SKM-1 treated with dmso at 0.1 percent for 144 hours (cell line): Measurements from ENCODE around the gene C5orf22.
"Not testable (repeated sequence)": the region's sequence is repeated elsewhere in the genome, so short reads cannot be mapped to it uniquely, and the experiment has no call there.

ENCODE experiments used
- DNase-seq: peaks from one replicate; lab custom pipeline; 2025; ENCODE audit not compliant: unreplicated experiment; lab: John Stamatoyannopoulos, UW

Gene C5orf22

DNA sequence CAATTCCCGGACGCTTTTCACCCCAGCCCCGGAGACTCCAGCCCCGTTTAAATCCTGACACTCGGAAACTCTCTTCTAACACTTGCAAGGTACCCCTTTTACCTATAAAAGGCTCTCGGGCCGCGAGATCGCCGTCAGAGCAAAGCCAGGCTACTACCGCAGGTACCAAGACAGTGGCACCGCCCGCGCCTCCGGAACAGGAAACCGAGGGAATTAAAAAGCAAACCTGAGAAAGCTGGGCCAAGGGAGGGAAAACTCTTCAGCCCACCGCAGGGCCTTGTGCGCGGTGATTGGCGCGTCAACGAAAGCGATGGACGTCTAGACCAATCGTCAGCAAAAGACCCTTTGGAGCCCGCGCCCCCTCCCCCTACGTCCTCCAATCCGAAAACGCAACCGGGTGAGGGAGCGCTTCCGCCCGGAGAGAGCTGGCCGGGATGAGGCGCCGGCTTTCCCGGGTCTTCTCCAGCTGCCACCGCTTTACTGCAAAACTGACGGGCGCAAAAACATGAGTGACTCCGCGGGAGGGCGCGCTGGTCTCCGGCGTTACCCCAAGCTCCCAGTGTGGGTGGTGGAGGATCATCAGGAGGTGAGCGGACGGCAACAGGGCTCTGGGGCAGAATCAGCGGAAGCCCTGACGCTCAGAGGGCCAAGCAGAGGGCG, at the start of gene C5orf22, which contains the start of gene DROSHA:
Gene C5orf22, plus strand, starts transcription at position 414 of the 660 bp plus-strand sequence. Its CDS starts 92 bp downstream, at position 506.
Gene DROSHA, minus strand, starts transcription at position 206 of the 660 bp plus-strand sequence. CDS start 3,034 bp downstream, outside the sequence.
- peak; percentile 95 for DNase-seq

DNA sequence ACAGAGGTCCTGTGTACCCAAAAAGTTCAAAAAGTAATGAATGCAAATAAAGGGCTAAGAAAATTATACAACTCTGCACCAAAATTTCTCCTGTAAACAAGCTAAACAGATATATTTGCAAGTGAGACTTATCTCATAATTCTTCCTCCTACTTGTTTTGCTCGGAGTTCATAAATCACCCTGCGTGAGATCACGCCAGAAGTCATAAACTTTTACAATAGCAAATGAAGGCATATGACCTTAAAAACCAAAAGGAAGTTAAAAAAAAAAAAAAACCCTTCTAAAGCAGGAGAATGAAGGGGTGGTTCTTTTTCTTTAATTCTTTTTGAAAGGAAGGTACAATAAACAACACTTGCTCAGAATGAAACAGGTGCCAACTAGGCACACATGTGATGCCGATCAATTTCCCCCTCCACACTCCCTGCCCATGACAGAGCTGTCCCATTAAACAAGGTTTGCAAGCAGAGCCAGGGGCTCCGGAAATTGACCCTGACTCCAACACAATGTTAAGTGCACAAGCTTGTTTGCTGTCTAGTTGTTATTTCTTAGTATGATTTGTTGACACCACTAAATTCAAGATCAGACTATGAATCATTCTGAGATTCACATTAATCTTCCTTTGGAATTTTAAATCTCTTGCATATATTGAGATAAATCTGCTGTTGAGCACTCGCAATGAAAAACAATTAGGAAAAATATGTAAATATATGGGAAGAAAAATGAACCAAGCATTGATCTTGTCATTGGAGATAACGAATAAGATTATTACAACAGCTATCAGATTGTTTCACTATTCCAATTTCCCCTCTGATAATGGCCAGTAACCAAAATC, 46.5 kb upstream of the C5orf22 start:
- DNase-seq = no peak

DNA sequence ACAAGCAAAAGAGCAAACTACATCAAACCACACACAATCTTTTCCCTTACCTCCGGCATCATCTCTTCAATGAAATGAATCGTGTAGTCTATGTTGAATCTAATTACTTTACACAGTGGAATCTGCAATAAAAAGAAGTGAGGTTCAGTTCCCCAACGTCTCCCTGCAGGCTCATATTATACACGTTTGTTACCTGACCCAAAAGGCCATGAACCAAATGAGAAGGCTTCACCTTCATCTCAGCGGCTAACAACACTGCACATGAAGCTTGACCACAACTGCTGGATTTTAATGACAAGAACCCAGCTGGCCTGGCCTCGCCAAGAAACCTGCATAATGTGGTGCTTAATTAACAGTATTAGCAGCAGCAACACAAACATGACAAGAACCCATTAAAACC, 45.7 kb upstream of the C5orf22 start:
- no peak for DNase-seq

DNA sequence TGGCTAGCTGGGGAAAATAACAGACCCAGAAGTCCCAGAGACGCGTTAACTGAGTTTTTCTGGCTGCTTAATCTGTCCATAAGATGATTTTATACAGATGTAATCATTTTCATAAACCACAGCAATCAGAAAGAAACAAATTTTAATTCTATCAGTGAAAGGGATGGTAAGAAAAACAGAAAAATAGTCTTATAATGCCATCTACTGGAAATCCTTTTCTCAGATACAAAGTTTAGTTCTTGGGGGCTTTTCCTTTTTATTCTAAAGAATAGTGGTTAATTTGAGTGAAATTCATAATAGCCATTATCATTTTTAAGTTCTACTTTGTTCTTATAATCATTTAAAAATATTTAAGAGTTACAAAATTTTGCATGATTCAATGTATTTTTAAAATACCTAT, 44.6 kb upstream of the C5orf22 start:
- no peak for DNase-seq

DNA sequence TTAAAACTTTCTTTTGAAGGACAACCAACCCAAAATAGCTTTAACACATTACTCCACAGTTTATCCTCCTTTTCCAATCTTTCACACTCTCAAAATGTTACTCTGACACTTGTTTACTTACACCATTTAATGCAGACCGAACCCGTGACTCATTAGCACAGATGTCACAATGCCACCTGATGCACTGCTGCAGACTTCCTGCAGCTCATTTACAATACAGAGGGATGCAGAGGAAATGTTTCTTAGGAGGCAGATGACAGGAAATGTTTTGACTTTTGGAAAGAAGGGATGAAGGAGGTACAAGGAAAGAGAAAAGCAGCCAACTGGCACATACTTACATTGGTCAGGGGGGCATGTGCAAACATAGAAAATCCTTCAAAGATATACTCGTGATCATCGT, 39.2 kb upstream of the C5orf22 start:
- no peak for DNase-seq

DNA sequence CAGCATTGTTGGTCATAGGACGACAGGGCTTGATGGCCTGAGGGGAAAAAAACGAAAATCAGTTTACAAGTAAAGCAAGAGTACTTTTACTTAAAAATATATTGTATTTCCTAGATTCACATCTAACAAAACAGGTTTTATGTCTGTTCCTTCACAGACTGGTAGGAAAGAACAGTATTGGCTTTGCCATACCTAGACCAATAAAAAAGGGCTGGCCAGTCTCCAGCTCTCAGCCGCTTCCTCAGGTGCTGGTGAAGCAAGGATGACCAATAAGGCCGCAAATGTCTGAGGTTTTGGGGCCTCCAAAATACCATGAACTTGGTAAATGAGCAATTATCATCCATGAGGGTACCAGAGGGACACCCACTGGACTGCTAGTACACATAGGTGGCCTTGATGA, 36.8 kb upstream of the C5orf22 start:
- DNase-seq = no peak

DNA sequence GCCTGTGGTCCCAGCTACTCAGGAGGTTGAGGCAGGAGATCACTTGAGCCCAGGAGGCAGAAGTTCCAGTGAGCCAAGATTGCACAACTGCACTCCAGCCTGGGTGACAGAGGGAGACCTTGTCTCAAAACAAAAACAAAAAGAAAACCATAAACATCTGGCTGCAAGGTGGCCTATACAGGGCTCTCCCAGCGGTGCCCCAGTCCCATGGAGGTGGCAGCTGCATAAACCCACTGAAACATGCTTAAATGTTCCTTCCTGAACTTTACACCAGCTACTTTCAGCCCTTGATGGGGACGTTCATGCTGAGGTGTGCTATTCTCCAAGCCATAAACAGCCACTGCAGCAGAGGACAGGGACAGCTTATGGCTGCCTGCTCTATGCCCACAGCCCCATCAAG, 35.8 kb upstream of the C5orf22 start:
- no peak for DNase-seq

DNA sequence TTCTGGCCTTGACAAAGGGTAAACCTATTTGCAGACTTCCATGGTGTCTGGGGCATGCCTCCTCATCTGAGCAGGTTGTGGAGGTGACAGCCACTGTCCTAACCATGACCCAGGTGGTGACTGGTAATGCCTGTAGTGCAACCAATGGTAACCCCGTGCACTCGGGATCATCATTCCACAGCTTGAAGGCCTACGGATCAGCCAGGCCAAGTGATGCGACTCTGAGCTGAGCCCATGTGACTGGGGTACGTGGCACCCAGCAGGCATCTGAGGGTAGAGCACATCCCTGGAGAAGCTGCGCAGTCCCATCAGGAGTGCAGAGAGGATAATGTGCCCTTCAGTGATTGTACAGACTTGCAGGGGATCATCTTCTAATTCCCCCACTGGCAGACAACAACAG, 35.2 kb upstream of the C5orf22 start:
- no peak for DNase-seq

DNA sequence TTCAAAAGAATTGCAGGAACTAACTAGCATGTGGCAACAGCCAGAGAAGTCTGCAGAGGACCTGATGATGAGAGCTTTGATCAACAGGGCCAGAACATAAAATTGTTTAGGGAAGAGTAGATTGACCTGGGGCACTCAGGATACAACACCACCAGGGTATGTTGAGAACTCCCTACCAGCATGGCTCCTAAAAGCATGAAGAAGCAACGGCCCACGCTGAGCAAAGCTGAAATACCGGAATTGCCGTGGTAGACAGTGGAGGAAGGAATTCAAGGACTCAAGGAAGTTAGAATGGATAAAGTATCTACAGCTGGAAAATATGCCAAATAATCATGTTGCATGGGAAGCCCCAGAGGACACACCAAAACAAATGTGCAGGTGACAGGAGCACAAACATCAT, 31.8 kb upstream of the C5orf22 start:
- DNase-seq = no peak

DNA sequence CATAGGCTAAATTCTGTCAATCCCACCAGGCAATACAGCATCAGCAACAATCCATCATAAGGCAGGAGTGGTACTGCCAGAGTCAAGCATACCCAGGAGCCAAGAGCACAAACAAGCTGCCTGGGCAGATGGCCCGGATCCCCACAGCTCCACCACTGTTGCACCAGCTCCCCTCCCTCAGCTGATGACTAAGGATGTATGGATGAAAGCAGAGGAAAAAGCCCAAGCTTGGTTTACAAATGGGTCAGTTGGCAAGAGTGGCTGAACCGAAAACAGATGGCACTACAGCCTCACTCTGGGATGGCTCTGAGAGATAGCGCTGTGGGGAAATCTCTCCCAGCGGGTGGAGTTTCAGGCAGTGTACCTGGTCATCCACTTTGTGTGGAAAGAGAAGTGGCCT, 29.6 kb upstream of the C5orf22 start:
- DNase-seq = no peak

DNA sequence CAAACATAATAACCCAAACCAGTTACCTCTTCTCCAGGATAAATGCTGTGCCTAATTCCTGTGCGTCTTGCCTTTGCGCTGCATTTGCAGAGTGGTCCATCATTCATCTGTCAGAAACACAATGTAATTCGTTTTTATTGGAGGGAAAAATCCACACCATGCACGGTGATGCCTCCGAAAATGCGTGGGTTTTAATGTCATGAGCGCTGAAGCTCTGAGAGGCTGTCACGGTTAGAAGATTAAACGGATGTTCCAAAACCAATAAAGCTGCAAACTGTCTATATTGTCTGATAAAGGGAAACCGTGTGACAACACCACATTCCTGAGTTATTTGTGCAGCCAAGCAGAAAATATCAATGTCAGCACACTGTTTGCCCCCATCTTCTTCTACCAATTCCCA, 27.6 kb upstream of the C5orf22 start:
- no peak for DNase-seq

DNA sequence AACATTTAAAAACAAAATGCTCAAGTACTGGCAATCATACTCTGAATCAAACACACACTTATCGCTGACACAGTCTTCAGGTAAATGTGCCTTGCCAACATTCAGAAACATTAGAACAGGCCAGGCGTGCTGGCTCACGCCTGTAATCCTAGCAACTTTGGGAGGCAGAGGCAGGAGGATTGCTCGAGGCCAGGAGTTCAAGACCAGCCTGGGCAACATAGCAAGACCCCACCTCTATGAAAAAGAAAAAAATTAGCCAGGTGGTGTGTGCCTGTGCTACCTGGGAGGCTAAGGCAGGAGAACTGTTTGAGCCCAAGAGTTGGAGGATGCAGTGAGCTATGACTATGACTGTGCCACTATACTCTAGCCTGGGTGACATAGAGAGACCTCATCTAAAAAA, 20.8 kb upstream of the C5orf22 start:
- DNase-seq = no peak

DNA sequence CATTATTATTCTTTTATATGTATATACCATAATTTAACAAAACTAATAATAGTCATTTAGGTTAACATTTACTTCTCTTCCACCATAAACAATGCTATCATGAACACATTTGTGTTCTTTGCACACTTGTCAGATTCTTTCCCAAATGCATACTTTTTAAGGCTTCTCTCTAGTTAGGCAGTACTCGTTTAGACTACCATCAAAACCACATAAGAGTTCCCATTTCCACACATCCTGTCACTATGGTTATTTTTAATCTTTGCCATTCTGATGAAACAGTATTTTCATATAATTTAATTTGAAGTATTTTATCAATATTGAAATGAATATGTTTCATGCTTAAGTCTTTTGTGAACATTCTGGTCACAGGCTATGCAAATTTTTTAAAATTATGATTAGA, 15.3 kb upstream of the C5orf22 start:
- DNase-seq = no peak

DNA sequence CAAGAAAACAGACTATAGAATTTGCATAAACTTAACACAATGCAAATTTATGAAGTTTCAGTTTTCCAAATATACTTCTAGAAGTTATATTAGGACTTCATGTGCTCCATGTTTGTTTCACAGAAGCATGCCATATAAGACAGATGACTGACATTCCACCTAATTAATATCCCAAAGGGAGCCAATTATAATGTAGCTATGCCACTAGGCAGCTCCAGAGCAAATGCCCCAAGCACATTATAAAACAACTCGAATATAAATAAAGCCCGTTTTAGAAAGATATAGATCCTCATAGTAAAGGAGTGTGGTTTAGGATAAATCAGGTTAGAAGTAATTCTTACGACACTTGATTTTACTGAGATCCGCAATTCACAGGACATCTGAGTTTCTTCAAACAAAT, 9.1 kb upstream of the C5orf22 start:
- DNase-seq = no peak

DNA sequence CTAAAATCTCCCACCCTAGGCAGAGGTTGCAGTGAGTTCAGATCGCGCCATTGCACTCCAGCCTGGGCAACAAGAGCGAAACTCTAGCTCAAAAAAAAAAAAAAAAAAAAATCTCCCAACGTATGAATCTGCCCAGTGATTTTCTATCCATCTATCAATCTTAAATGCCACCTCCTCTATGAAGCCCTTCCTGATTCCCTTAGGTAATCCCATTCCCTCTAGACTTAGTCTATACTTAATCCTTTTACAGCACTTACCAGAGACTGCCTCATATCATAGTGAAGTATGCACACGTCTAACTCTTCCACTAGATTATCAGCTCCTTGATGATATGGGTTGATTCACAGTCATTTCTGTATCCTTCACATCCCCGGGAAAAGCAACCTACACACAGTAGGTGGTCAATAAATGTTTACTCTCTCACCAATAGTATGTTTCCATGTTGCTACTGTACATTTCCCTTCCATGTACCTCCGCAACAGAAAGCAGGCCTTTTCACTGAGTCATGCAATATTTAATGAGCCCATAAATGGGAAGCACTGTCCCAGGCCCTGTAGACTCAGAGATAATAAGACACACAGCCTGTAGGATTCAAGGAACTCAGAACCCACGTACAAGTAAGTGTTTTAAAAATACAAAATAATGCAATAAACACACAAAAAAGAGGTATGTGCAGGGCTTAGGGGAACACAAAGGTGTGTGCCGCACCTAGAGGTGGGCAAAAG, 1.4 kb upstream of the C5orf22 start:
- no peak for DNase-seq

DNA sequence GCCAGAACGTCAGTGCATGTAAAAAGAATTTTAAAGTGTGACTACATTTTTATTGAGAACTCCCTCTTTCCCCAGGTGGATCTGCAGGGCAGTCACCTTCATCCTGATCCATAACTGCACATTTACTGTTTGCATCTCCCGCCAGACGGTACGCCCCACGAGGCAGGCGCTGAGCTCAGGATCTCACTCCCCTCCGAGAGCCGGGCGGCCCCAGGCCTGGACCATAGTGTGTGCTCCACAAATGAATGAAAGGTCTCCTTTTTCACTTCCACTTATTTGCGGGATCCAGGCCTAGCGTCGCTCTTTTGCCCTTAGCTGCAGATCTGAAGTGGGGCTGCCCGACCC, 586 bp upstream of the C5orf22 start:
- no peak for DNase-seq

DNA sequence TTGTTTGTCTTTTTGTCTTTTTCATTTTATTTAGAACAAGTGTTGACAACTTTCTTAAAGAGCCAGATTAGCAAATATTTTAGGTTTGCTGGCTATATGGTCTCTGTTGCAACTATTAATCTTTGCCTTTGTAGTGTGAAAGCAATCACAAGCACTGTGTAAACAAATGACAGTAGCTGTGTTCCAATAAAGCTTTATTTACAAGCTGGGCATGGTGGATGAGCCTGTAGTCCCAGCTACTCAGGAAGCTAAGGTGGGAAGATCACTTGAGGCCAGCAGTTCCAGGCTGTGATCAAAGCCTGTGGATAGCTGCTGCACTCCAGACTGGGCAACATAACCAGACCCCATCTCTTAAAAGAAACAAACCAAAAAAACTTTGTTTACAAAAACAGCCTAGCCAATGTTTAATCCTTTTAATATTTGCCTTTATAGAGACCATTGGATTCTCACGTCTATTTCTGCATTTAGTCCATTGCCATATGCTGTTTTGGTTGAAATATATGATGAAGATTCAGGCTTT, 2.5 kb downstream of the C5orf22 start:
- no peak for DNase-seq

DNA sequence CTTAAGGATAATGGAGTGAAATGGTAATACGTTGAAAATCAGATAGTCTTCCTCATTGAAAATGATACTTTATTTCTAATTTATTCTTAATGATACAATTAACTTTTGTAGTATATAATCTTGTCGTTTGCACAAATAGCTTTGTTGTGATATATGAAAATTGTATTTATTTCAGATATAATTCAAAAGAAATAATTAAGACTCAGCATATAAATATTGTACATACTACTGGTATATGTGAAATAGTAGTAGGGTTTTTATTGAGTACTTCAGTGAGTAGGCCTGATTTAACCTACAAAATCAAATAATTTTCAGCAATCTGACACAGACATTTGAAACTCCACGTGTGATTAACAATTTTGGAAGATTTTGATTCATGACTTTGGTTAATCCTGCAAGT, 4.8 kb downstream of the C5orf22 start:
- DNase-seq = no peak

DNA sequence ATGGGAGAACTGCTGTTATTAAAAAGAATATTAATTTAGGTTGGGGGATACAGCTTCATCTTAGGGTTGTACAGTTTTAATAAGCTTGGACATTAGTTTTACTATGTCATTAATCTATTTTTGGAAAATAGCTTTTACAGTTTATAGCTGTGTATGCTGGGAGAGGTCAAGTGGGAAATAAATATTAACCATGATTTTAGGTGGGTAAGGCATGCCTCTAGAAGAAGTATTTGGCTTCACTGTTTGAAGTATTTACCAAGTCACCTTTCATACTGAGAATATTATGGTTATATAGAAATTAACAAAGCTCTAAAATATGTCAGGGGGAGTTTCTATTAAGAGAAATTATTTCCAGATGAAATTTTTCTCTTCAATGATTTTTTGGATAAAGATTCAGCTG, 5.2 kb downstream of the C5orf22 start:
- no peak for DNase-seq

DNA sequence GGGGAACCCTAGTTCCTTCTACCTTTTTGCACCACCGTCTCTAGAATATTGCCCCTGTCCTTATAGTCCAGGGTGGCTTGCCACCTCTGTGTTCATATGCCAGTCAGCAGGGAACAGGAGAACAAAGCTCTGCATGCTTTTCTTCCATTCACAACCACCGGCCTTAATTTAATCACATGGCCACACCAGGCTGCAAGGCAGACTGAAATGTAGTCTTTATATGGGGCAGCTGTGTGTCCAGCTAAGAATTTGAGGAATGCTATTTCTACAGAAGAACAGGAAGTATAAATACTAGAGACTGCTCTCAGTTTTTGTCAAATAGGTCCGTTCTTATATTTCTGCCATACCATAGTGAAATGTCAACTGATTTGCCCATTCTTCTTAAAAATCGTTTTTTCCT, 5.8 kb downstream of the C5orf22 start:
- DNase-seq = no peak

DNA sequence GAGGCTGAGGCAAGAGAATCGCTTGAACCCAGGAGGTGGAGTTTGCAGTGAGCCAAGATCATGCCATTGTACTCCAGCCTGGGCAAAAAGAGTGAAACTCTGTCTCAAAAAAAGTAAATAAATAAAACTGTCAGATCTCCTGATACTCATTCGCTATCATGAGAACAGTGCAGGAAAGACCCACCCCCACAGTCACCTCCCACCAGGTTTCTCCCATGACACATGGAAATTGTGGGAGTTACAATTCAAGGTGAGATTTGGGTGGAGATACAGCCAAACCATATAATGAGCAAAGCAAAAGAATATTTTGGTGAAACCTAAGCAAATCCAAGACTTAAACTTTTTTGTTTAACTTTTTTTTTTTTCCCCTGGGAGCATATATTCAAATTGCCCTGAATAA, 17.0 kb downstream of the C5orf22 start:
- not testable (repeated sequence) for DNase-seq

DNA sequence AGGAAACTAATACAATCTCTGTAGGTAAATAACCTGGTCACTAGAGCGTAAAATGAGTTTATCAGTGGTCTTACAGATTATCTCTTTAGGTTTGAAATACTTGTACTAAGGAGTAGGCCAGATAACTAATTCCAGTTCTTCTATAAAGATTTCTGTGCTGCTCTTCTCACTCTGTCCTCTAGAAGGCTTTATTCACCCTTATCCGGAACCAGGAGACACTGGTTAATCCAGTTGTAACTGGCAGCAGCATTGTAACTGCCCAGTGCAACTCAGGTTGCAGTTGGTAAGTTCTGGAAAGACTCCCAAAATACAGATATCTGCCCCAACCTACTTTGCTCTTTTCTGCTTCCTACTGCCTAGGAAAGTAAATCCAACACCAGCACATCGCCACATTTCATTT, 19.8 kb downstream of the C5orf22 start:
- no peak for DNase-seq
